B cell (primary cell): ENCODE results near the gene CACNA2D3.

Experiments used
- EZH2 ChIP-seq: IDR thresholded peaks from 2 replicates; pipeline ENCODE4 v1.6.1; 2012; ENCODE audit warnings: borderline replicate concordance, low read depth, mild to moderate bottlenecking, moderate library complexity, low read length; ENCODE audit not compliant: insufficient read depth, poor library complexity, severe bottlenecking
- TF ChIP-seq, protein P1 (sequence below): fragments of 200-600 bp; IDR thresholded peaks from one replicate; pipeline ENCODE4 v1.8.0; 2022; ENCODE audit warnings: antibody characterized with exemption, mild to moderate bottlenecking

DNA sequence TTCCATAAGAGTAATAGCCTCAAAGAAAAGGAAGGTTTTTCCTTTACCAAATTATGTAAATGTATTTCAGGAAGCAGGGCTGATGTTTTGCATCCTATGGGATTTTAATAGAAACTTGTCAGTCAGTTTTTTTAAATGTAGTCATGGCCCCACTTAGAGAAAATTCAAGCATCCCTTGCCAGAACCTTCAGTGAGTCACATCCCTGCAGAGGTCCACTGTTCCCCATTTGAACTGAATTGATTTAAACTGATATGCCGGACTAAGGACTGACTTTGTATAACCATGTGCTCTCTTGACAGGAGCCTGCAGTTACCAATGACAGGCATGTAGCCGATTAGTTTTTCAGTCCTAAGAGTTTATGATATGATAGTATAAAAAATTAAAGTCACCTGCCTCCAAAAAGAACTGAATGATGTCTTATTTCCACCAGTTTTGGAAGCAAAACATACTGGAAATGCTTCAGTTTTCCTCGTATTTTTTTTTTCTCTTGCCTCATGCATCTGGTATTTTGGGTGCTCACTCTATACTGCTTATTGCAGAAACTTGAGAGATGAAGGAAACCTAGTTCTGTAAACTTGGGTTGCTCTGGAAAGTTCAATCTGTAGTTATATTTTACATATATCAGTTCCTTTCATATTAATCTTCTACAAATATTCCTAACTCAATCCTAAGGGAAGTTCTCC is 774.8 kb downstream of the CACNA2D3 start:
- TF ChIP-seq, protein P1, sequence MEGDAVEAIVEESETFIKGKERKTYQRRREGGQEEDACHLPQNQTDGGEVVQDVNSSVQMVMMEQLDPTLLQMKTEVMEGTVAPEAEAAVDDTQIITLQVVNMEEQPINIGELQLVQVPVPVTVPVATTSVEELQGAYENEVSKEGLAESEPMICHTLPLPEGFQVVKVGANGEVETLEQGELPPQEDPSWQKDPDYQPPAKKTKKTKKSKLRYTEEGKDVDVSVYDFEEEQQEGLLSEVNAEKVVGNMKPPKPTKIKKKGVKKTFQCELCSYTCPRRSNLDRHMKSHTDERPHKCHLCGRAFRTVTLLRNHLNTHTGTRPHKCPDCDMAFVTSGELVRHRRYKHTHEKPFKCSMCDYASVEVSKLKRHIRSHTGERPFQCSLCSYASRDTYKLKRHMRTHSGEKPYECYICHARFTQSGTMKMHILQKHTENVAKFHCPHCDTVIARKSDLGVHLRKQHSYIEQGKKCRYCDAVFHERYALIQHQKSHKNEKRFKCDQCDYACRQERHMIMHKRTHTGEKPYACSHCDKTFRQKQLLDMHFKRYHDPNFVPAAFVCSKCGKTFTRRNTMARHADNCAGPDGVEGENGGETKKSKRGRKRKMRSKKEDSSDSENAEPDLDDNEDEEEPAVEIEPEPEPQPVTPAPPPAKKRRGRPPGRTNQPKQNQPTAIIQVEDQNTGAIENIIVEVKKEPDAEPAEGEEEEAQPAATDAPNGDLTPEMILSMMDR, result no peak
- no peak for TF ChIP-seq EZH2
